WTC11 (cell line): ENCODE results near the gene ZNF516. TPM values are rescaled to one million over a fixed set of nuclear protein-coding genes. Genes with fewer than 3 reads are reported as not detected.

ENCODE experiments used
- ATAC-seq: fragments of 200-7000 bp; cut with Tn5 transposase; 2 replicates; pipeline ENCODE4 v1.10.0; 2021; ENCODE audit warnings: mild to moderate bottlenecking, moderate library complexity
- CTCF ChIA-PET: fragments of 300-600 bp; sonication (Branson Sonifier 250); formaldehyde crosslinking; loops from one replicate; lab custom pipeline; 2021; ENCODE audit warnings: antibody characterized with exemption; lab: Charles Lee
- POLR2A ChIA-PET: fragments of 350-600 bp; sonication (Branson Sonifier 250); formaldehyde crosslinking; loops from one replicate; lab custom pipeline; 2021; ENCODE audit warnings: antibody characterized with exemption; lab: Charles Lee
- DNase-seq: peaks from one replicate; pipeline ENCODE4 v3.0.0; 2021; ENCODE audit warnings: low spot score
- H3K27ac Mint-ChIP-seq: 2 replicates; pipeline ENCODE4 v1.8.0; 2021; ENCODE audit warnings: mixed read lengths
- H3K27me3 Mint-ChIP-seq: 2 replicates; pipeline ENCODE4 v1.8.0; 2021; ENCODE audit warnings: low read depth, mild to moderate bottlenecking, moderate library complexity, mixed read lengths
- H3K36me3 Mint-ChIP-seq: 2 replicates; pipeline ENCODE4 v1.8.0; 2021; ENCODE audit warnings: mixed read lengths
- H3K4me1 Mint-ChIP-seq: 2 replicates; pipeline ENCODE4 v1.8.0; 2022; ENCODE audit warnings: mixed read lengths
- H3K4me3 Mint-ChIP-seq: 2 replicates; pipeline ENCODE4 v1.8.0; 2021; ENCODE audit warnings: mild to moderate bottlenecking, moderate library complexity, mixed read lengths
- H3K9me3 Mint-ChIP-seq: 2 replicates; pipeline ENCODE4 v1.8.0; 2021; ENCODE audit warnings: mixed read lengths
- ATF6 ChIP-seq: sonication (generic); formaldehyde crosslinking; IDR thresholded peaks from 2 replicates; pipeline ENCODE4 v1.8.1; 2023; ENCODE audit warnings: mild to moderate bottlenecking, missing genetic modification reagents
- E2F5 ChIP-seq: sonication (generic); formaldehyde crosslinking; IDR thresholded peaks from 2 replicates; pipeline ENCODE4 v1.8.1; 2022; ENCODE audit warnings: mild to moderate bottlenecking, moderate library complexity, missing genetic modification reagents
- ERG ChIP-seq: fragments of 250-450 bp; sonication (Bioruptor Pico); IDR thresholded peaks from 2 replicates; pipeline ENCODE4 v1.8.0; 2021; ENCODE audit warnings: mild to moderate bottlenecking
- ESRRA ChIP-seq: sonication (generic); formaldehyde crosslinking; IDR thresholded peaks from 2 replicates; pipeline ENCODE4 v1.8.1; 2022; ENCODE audit warnings: mild to moderate bottlenecking, missing genetic modification reagents, borderline replicate concordance
- ETV6 ChIP-seq: sonication (generic); formaldehyde crosslinking; IDR thresholded peaks from 2 replicates; pipeline ENCODE4 v1.8.1; 2022; ENCODE audit warnings: mild to moderate bottlenecking, missing genetic modification reagents
- FOXP4 ChIP-seq: sonication (generic); formaldehyde crosslinking; IDR thresholded peaks from 2 replicates; pipeline ENCODE4 v1.8.0; 2022; ENCODE audit warnings: mild to moderate bottlenecking, missing genetic modification reagents
- GABPB1 ChIP-seq: sonication (generic); formaldehyde crosslinking; IDR thresholded peaks from 2 replicates; pipeline ENCODE4 v1.8.1; 2023; ENCODE audit warnings: mild to moderate bottlenecking, missing genetic modification reagents
- IRF1 ChIP-seq: sonication (generic); formaldehyde crosslinking; IDR thresholded peaks from 2 replicates; pipeline ENCODE4 v1.8.0; 2023; ENCODE audit warnings: missing genetic modification reagents
- JAZF1 ChIP-seq: fragments of 250-450 bp; sonication (Bioruptor Pico); IDR thresholded peaks from 2 replicates; pipeline ENCODE4 v1.9.0; 2021; ENCODE audit warnings: moderate library complexity, mild to moderate bottlenecking, inconsistent platforms
- MXD4 ChIP-seq: fragments of 250-450 bp; sonication (Bioruptor Pico); IDR thresholded peaks from 2 replicates; pipeline ENCODE4 v1.8.0; 2021; ENCODE audit warnings: mild to moderate bottlenecking, moderate library complexity, borderline replicate concordance
- NR1H2 ChIP-seq: sonication (generic); formaldehyde crosslinking; IDR thresholded peaks from 2 replicates; pipeline ENCODE4 v1.9.0; 2021; ENCODE audit warnings: mild to moderate bottlenecking, moderate library complexity, missing genetic modification reagents
- NR3C1 ChIP-seq: sonication (generic); formaldehyde crosslinking; conservative IDR thresholded peaks from 2 replicates; pipeline ENCODE4 v1.8.1; 2023; ENCODE audit warnings: low read depth, mild to moderate bottlenecking, missing genetic modification reagents
- ZBTB43 ChIP-seq: sonication (generic); formaldehyde crosslinking; IDR thresholded peaks from 2 replicates; pipeline ENCODE4 v1.8.1; 2023; ENCODE audit warnings: mild to moderate bottlenecking, missing genetic modification reagents
- total RNA-seq: library from RNA; stranded (reverse); gene quantifications from 3 replicates; pipeline ENCODE4 v1.2.3, GENCODE V29; 2021
- TF ChIP-seq, protein P1 (sequence below): sonication (generic); formaldehyde crosslinking; conservative IDR thresholded peaks from 2 replicates; pipeline ENCODE4 v1.8.1; 2022; ENCODE audit warnings: mild to moderate bottlenecking, missing genetic modification reagents
- TF ChIP-seq, protein P2 (sequence below): sonication (generic); formaldehyde crosslinking; conservative IDR thresholded peaks from 2 replicates; pipeline ENCODE4 v1.8.1; 2023; ENCODE audit warnings: mild to moderate bottlenecking, low read depth, missing genetic modification reagents, moderate library complexity
- TF ChIP-seq, protein P3 (sequence below): fragments of 250-450 bp; sonication (Bioruptor Pico); conservative IDR thresholded peaks from 2 replicates; pipeline ENCODE4 v1.9.0; 2021; ENCODE audit warnings: mild to moderate bottlenecking

ZNF516 gene
- total RNA-seq, 1 experiment from 2014 or later: 58.6 TPM

- no peak for TF ChIP-seq ERG (CRISPR knock-in tag)
- TF ChIP-seq ESRRA (CRISPR knock-in tag): no peak
- no peak for TF ChIP-seq NR3C1 (CRISPR knock-in tag)
Observed at GRCh38 chr18:76486574-76486973, 8.5 kb downstream of the ZNF516 start (continued).

GRCh38 chr18:76486038-76486437 lies 9.0 kb downstream of the ZNF516 start:
- TF ChIP-seq, protein P1, sequence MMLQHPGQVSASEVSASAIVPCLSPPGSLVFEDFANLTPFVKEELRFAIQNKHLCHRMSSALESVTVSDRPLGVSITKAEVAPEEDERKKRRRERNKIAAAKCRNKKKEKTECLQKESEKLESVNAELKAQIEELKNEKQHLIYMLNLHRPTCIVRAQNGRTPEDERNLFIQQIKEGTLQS: no peak
- TF ChIP-seq MXD4 (CRISPR knock-in tag) (no peak), E2F5 (CRISPR knock-in tag) (no peak), IRF1 (CRISPR knock-in tag) (no peak), FOXP4 (CRISPR knock-in tag) (no peak), JAZF1 (CRISPR knock-in tag) (no peak), NR1H2 (CRISPR knock-in tag) (no peak), ETV6 (CRISPR knock-in tag) (no peak), GABPB1 (CRISPR knock-in tag) (no peak), ATF6 (CRISPR knock-in tag) (no peak), ZBTB43 (no peak)
- TF ChIP-seq, protein P2, sequence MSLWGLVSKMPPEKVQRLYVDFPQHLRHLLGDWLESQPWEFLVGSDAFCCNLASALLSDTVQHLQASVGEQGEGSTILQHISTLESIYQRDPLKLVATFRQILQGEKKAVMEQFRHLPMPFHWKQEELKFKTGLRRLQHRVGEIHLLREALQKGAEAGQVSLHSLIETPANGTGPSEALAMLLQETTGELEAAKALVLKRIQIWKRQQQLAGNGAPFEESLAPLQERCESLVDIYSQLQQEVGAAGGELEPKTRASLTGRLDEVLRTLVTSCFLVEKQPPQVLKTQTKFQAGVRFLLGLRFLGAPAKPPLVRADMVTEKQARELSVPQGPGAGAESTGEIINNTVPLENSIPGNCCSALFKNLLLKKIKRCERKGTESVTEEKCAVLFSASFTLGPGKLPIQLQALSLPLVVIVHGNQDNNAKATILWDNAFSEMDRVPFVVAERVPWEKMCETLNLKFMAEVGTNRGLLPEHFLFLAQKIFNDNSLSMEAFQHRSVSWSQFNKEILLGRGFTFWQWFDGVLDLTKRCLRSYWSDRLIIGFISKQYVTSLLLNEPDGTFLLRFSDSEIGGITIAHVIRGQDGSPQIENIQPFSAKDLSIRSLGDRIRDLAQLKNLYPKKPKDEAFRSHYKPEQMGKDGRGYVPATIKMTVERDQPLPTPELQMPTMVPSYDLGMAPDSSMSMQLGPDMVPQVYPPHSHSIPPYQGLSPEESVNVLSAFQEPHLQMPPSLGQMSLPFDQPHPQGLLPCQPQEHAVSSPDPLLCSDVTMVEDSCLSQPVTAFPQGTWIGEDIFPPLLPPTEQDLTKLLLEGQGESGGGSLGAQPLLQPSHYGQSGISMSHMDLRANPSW (CRISPR knock-in tag): no peak
- TF ChIP-seq, protein P3, sequence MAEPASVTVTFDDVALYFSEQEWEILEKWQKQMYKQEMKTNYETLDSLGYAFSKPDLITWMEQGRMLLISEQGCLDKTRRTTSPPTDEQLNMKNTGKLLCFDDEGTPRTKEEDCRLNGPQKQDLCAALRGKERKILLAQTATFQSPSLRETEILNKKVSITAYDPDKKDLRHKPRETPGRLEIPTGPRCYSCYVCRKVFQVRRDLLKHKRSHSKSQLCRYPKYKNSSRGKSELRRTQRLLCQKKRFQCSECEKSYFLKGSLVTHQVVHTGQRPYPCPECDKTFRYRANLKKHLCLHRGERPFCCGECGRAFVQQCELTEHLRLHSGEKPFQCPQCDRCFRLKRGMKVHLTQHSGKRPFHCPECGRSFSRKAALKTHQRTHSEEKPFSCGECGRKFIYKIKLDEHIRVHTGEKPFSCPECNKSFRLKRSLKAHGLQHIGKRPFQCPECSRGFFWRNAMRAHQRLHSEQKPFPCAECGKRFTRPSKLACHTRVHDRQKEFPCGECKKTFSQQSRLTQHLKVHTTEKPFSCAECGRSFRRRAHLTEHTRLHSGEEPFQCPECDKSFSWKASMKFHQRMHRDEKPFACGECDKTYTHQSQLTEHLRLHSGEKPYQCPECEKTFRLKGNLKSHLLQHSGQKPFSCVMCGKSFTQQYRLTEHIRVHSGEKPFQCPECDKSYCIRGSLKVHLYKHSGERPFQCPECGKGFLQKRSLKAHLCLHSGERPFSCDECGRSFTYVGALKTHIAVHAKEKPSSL: no peak
- Mint-ChIP-seq H3K4me1 (peaks cover 84% of the 10 kb centered on the region), H3K4me3 (no peak overlapping the region), H3K9me3 (no peaks in the 10 kb centered on the region), H3K27ac (no peak overlapping the region), H3K36me3 (no peaks in the 10 kb centered on the region), H3K27me3 (peaks cover 29% of the 10 kb centered on the region)
- ATAC-seq: no peak
- DNase-seq: no peak
- ChIA-PET POLR2A (no interaction called here), CTCF (no interaction called here)
